Uterus (tissue), 4 donors: ENCODE data around the gene C20orf173. TPM values are rescaled to one million over a fixed set of nuclear protein-coding genes. Genes with fewer than 3 reads are reported as not detected.
"Not testable (repeated sequence)": the region's sequence is repeated elsewhere in the genome, so short reads cannot be mapped to it uniquely, and the experiment has no call there.

Experiments
- DNase-seq, 2 donors: peaks; one replicate each; pipeline ENCODE4 v3.0.0-alpha.2; 2019 to 2020
- H3K27ac ChIP-seq, 2 donors: fragments of 200-600 bp; sonication (generic); 1 replicate in 1 of 2; 2 replicates in 1 of 2; pipeline ENCODE4 v1.5.1; 2016 to 2018
- H3K27me3 ChIP-seq, 2 donors: fragments of 200-600 bp; sonication (generic); one replicate each; pipeline ENCODE4 v1.5.1; 2018 to 2019; ENCODE audit warnings: control low read depth in 1 of 2
- H3K36me3 ChIP-seq, 2 donors: fragments of 200-600 bp; sonication (generic); one replicate each; pipeline ENCODE4 v1.5.1; 2019; ENCODE audit warnings: control low read depth in 1 of 2
- H3K4me1 ChIP-seq, 2 donors: fragments of 200-600 bp; sonication (generic); one replicate each; pipeline ENCODE4 v1.5.1; 2018 to 2019; ENCODE audit warnings: control low read depth in 1 of 2
- H3K4me3 ChIP-seq, 2 donors: fragments of 200-600 bp; sonication (generic); 1 replicate in 1 of 2; 2 replicates in 1 of 2; pipeline ENCODE4 v1.5.1; 2018 to 2019; ENCODE audit warnings: mild to moderate bottlenecking in 1 of 2
- H3K9me3 ChIP-seq, 2 donors: fragments of 200-600 bp; sonication (generic); one replicate each; pipeline ENCODE4 v1.5.1; 2019; ENCODE audit warnings: control low read depth in 1 of 2
- CTCF ChIP-seq, 4 experiments: fragments of 200-600 bp in 2 of 4; fragments of 450-650 bp in 2 of 4; sonication (generic) in 2 of 4; IDR thresholded peaks; one replicate each; pipeline ENCODE4 v1.5.1; 2016 to 2019; ENCODE audit warnings: antibody characterized with exemption in 4 of 4, mild to moderate bottlenecking in 2 of 4, moderate library complexity in 1 of 4
- POLR2A ChIP-seq, 2 donors: fragments of 450-650 bp; IDR thresholded peaks; one replicate each; pipeline ENCODE4 v1.6.1; 2016; ENCODE audit warnings: antibody characterized with exemption in 2 of 2, mild to moderate bottlenecking in 1 of 2, moderate library complexity in 1 of 2
- intact Hi-C: fragments of 100-400 bp; cut with DNase I; formaldehyde crosslinking; loops from one replicate; pipeline ENCODE4 v1.15.1; 2023; ENCODE audit warnings: low total_unique reads
- total RNA-seq, 4 donors: library from RNA; depleted of rRNA in 3 of 4; stranded (reverse); fragments of >200 nt in 3 of 4; gene quantifications; one replicate each; pipeline versions ENCODE4 v1.1.0 to v1.2.4, GENCODE V29; 2014 to 2023
- donor health status: DM: yes; HTN: yes; CAD: no.

Gene C20orf173
- total RNA-seq, 4 donors from 2014 or later: not detected

- intact Hi-C loops: no loop called here
- Histone ChIP-seq H3K27me3 (no peaks in the 10 kb centered on the region), H3K9me3 (no peaks in the 10 kb centered on the region), H3K36me3 (no peaks in the 10 kb centered on the region), H3K4me3 (no peak overlapping the region), H3K4me1 (no peaks in the 10 kb centered on the region), H3K27ac (no peak overlapping the region)
- TF ChIP-seq POLR2A (IDR thresholded peaks at IDR 0.05) (no peak), CTCF (IDR thresholded peaks at IDR 0.05) (no peak)
- DNase-seq: no peak
These were observed 29.7 kb upstream of the C20orf173 start for GRCh38 chr20:35559042-35559693.

GRCh38 chr20:35558451-35558850, 29.0 kb upstream of the C20orf173 start:
- Histone ChIP-seq H3K36me3 (no peaks in the 10 kb centered on the region), H3K27me3 (no peaks in the 10 kb centered on the region), H3K9me3 (no peaks in the 10 kb centered on the region), H3K4me1 (no peaks in the 10 kb centered on the region), H3K27ac (no peak overlapping the region), H3K4me3 (no peak overlapping the region)
- DNase-seq: no peak
- intact Hi-C loops: no loop called here
- TF ChIP-seq CTCF (IDR thresholded peaks at IDR 0.05): no peak
- no peak for TF ChIP-seq POLR2A (IDR thresholded peaks at IDR 0.05)

GRCh38 chr20:35556871-35557270, 27.4 kb upstream of the C20orf173 start:
- H3K27me3 ChIP-seq: no peaks in the 10 kb centered on the region
- H3K4me3 ChIP-seq: no peak overlapping the region
- H3K36me3 ChIP-seq: no peaks in the 10 kb centered on the region
- H3K4me1 ChIP-seq: no peaks in the 10 kb centered on the region
- TF ChIP-seq CTCF (IDR thresholded peaks at IDR 0.05) (no peak), POLR2A (IDR thresholded peaks at IDR 0.05) (no peak)
- H3K9me3 ChIP-seq: no peaks in the 10 kb centered on the region
- intact Hi-C loops: no loop called here
- H3K27ac ChIP-seq: no peak overlapping the region
- no peak for DNase-seq

- no peaks in the 10 kb centered on the region for H3K4me1 ChIP-seq
- DNase-seq: no peak
- H3K27me3 ChIP-seq: no peaks in the 10 kb centered on the region
- H3K36me3 ChIP-seq: no peaks in the 10 kb centered on the region
- intact Hi-C loops: no loop called here
- no peak for TF ChIP-seq CTCF (IDR thresholded peaks at IDR 0.05)
- TF ChIP-seq POLR2A (IDR thresholded peaks at IDR 0.05): no peak
- no peak overlapping the region for H3K4me3 ChIP-seq
- no peaks in the 10 kb centered on the region for H3K9me3 ChIP-seq
- no peak overlapping the region for H3K27ac ChIP-seq
These were observed 26.6 kb upstream of the C20orf173 start for GRCh38 chr20:35555951-35556645.

- DNase-seq: not testable (repeated sequence)
These were observed 26.0 kb upstream of the C20orf173 start for GRCh38 chr20:35555461-35555860.

More at GRCh38 chr20:35555461-35555860, 26.0 kb upstream of the C20orf173 start:
- H3K4me3 ChIP-seq, H3K27me3 ChIP-seq, H3K27ac ChIP-seq, H3K4me1 ChIP-seq, H3K36me3 ChIP-seq, H3K9me3 ChIP-seq, intact Hi-C loops: not testable (repeated sequence)
